Measurements from ENCODE around the gene ARID1B.

- TF ChIP-seq GATA2 (IDR thresholded peaks at IDR 0.05; ENCODE audit: low read depth, low read length) (no peak), GATA3 (IDR thresholded peaks at IDR 0.05; ENCODE audit: low read depth, low read length) (no peak)
Measured at GRCh38 chr6:157185986-157186385, 408.8 kb downstream of the ARID1B start.
